Panc1 (cell line): ENCODE results near the gene DIS3L2. TPM values are rescaled to one million over a fixed set of nuclear protein-coding genes. Genes with fewer than 3 reads are reported as not detected.

Experiments
- ATAC-seq: fragments of 200-7000 bp; cut with Tn5 transposase; 2 replicates; pipeline ENCODE4 v1.9.1; 2020; ENCODE audit warnings: mild to moderate bottlenecking, moderate library complexity
- BruUV-seq: library from RNA; stranded (reverse); fragments of 400-500 nt; replicated peaks from 2 replicates; lab custom pipeline; 2021; lab: Mats Ljungman, UMichigan
- CTCF ChIA-PET: fragments of 300-600 bp; sonication (Branson Sonifier 250); formaldehyde crosslinking; loops from one replicate; lab custom pipeline; 2022; ENCODE audit warnings: antibody characterized with exemption; lab: Charles Lee
- POLR2A ChIA-PET: fragments of 300-600 bp; sonication (Branson Sonifier 250); formaldehyde crosslinking; loops from one replicate; lab custom pipeline; 2022; ENCODE audit warnings: antibody characterized with exemption; lab: Charles Lee
- DNase-seq: peaks from one replicate; pipeline ENCODE4 v3.0.0-alpha.2; 2010; ENCODE audit warnings: low read depth, low spot score
- H3K27ac ChIP-seq: 2 replicates; pipeline ENCODE4 v1.5.1; 2011; ENCODE audit warnings: mild to moderate bottlenecking, low read length, inconsistent platforms
- H3K27me3 ChIP-seq: fragments of 200-500 bp; sonication (Bioruptor generic); 2 replicates; pipeline ENCODE4 v1.6.0; 2014; ENCODE audit warnings: low read length, inconsistent platforms; ENCODE audit not compliant: control insufficient read depth, insufficient read depth
- H3K36me3 ChIP-seq: fragments of 200-500 bp; sonication (Bioruptor generic); 2 replicates; pipeline ENCODE4 v1.5.1; 2014; ENCODE audit warnings: inconsistent platforms, mild to moderate bottlenecking, low read length, moderate library complexity; ENCODE audit not compliant: control insufficient read depth, insufficient read depth
- H3K4me1 ChIP-seq: 2 replicates; pipeline ENCODE4 v1.5.1; 2011; ENCODE audit warnings: inconsistent platforms, mild to moderate bottlenecking, low read length, moderate library complexity; ENCODE audit not compliant: control insufficient read depth, insufficient read depth
- H3K4me3 ChIP-seq, 2 experiments: 2 replicates each; pipeline ENCODE4 v1.5.1; 2011 to 2012; ENCODE audit warnings: low read depth in 2 of 2, low read length in 2 of 2, mild to moderate bottlenecking in 2 of 2, inconsistent platforms in 1 of 2, moderate library complexity in 1 of 2
- H3K9me3 ChIP-seq: fragments of 200-500 bp; sonication (Bioruptor generic); 2 replicates; pipeline ENCODE4 v1.5.1; 2014; ENCODE audit warnings: low read depth, mild to moderate bottlenecking, inconsistent platforms, low read length, moderate library complexity; ENCODE audit not compliant: control insufficient read depth, insufficient read depth
- CTCF ChIP-seq: fragments of 450-650 bp; IDR thresholded peaks from 2 replicates; pipeline ENCODE4 v1.5.1; 2017; ENCODE audit warnings: mild to moderate bottlenecking
- POLR2AphosphoS5 ChIP-seq: IDR thresholded peaks from 2 replicates; pipeline ENCODE4 v1.6.1; 2012; ENCODE audit warnings: mild to moderate bottlenecking, low read depth, low read length, moderate library complexity
- REST ChIP-seq, 2 experiments: IDR thresholded peaks; 2 replicates each; pipeline ENCODE4 v1.6.1; 2011 to 2012; ENCODE audit warnings: low read depth in 2 of 2, control low read depth in 1 of 2, low read length in 1 of 2, mild to moderate bottlenecking in 1 of 2, moderate library complexity in 1 of 2; ENCODE audit not compliant: insufficient read depth in 1 of 2
- SIN3A ChIP-seq: IDR thresholded peaks from 2 replicates; pipeline ENCODE4 v1.6.1; 2012; ENCODE audit warnings: low read depth, mild to moderate bottlenecking, low read length, moderate library complexity, borderline replicate concordance; ENCODE audit not compliant: insufficient read depth
- TCF7L2 ChIP-seq: IDR thresholded peaks from 2 replicates; pipeline ENCODE4 v1.6.1; 2011; ENCODE audit warnings: mild to moderate bottlenecking, low read depth, low read length, inconsistent platforms
- in situ Hi-C: cut with HindIII; loops from 2 replicates; pipeline ENCODE4 v1.10.0; 2016; ENCODE audit warnings: low sequenced_read_pairs, low pct_unique_long_range_greater_than_20kb
- intact Hi-C: fragments of 100-400 bp; cut with micrococcal nuclease; formaldehyde crosslinking; loops from one replicate; pipeline ENCODE4 v1.10.0; 2022; ENCODE audit not compliant: unreplicated experiment
- total RNA-seq: library from RNA; stranded (reverse); gene quantifications from one replicate; pipeline ENCODE4 v1.2.1, GENCODE V29; 2021; ENCODE audit not compliant: unreplicated experiment

DIS3L2 gene
- total RNA-seq, 1 experiment from 2014 or later, result 28.1 TPM

- H3K9me3 ChIP-seq, result no peaks in the 10 kb centered on the region
- H3K27ac ChIP-seq, result no peak overlapping the region
- ATAC-seq (no peak), DNase-seq (no peak)
- intact Hi-C loops, result no loop called here
- no peak overlapping the region for H3K4me3 ChIP-seq
- TF ChIP-seq POLR2AphosphoS5 (no peak), REST (IDR thresholded peaks at IDR 0.05; ENCODE audit: insufficient read depth in 1 of 2, low read depth in 2 of 2, low read length in 1 of 2) (no peak), CTCF (no peak)
- in situ Hi-C loops, result no loop called here
- no peaks in the 10 kb centered on the region for H3K27me3 ChIP-seq
- POLR2A ChIA-PET, result no interaction called here
- no TSS peak for BruUV-seq
- H3K4me1 ChIP-seq, result no peaks in the 10 kb centered on the region
- H3K36me3 ChIP-seq, result no peaks in the 10 kb centered on the region
- CTCF ChIA-PET, result no interaction called here
These were observed 312.6 kb downstream of the DIS3L2 start for GRCh38 chr2:232273903-232274643.

- ATAC-seq (no peak), DNase-seq (no peak)
- ChIA-PET POLR2A (no interaction called here), CTCF (no interaction called here)
- Histone ChIP-seq H3K36me3 (no peaks in the 10 kb centered on the region), H3K9me3 (no peaks in the 10 kb centered on the region), H3K27me3 (no peaks in the 10 kb centered on the region), H3K27ac (no peak overlapping the region), H3K4me3 (no peak overlapping the region), H3K4me1 (no peaks in the 10 kb centered on the region)
- BruUV-seq, result no TSS peak
- intact Hi-C loops, result no loop called here
- no peak for TF ChIP-seq POLR2AphosphoS5
- TF ChIP-seq TCF7L2, result no peak
- TF ChIP-seq SIN3A, result no peak
- no peak for TF ChIP-seq REST (IDR thresholded peaks at IDR 0.05; ENCODE audit: insufficient read depth in 1 of 2, low read depth in 2 of 2, low read length in 1 of 2)
- TF ChIP-seq CTCF, result no peak
- in situ Hi-C loops, result no loop called here
These were observed 314.2 kb downstream of the DIS3L2 start for GRCh38 chr2:232275670-232276069.
